Fibroblast of lung (primary cell): Measurements from ENCODE around the gene ASIC1. TPM values are rescaled to one million over a fixed set of nuclear protein-coding genes. Genes with fewer than 3 reads are reported as not detected.

Source experiments
- DNase-seq, 2 donors: peaks; one replicate each; pipeline versions ENCODE4 v3.0.0 to v3.0.0-alpha.2; 2010; ENCODE audit warnings: low read depth in 2 of 2
- H2AFZ ChIP-seq: 2 replicates; pipeline ENCODE4 v1.5.1; 2012; ENCODE audit warnings: low read length, control low read depth, inconsistent platforms
- H3K27ac ChIP-seq: 2 replicates; pipeline ENCODE4 v1.5.1; 2011; ENCODE audit warnings: low read length, control low read depth; ENCODE audit not compliant: insufficient read depth
- H3K27me3 ChIP-seq: 2 replicates; pipeline ENCODE4 v1.5.1; 2011; ENCODE audit warnings: mild to moderate bottlenecking, low read length; ENCODE audit not compliant: control insufficient read depth, insufficient read depth
- H3K36me3 ChIP-seq: 2 replicates; pipeline ENCODE4 v1.5.1; 2011; ENCODE audit warnings: low read length; ENCODE audit not compliant: control insufficient read depth, insufficient read depth
- H3K4me1 ChIP-seq: 2 replicates; pipeline ENCODE4 v1.5.1; 2011; ENCODE audit warnings: low read length; ENCODE audit not compliant: control insufficient read depth, insufficient read depth; ENCODE audit errors: extremely low read depth
- H3K4me2 ChIP-seq: 2 replicates; pipeline ENCODE4 v1.5.1; 2011; ENCODE audit warnings: low read length, control low read depth; ENCODE audit not compliant: insufficient read depth; ENCODE audit errors: extremely low read depth
- H3K4me3 ChIP-seq, 4 experiments: fragments of 200-600 bp in 1 of 4; sonication (generic) in 1 of 4; replicated peaks in 1 of 4; 2 replicates each; pipeline ENCODE4 v1.5.1; 2011 to 2016; ENCODE audit warnings: low read length in 4 of 4, low read depth in 3 of 4, mild to moderate bottlenecking in 3 of 4, control low read depth in 2 of 4, inconsistent platforms in 1 of 4, mixed read lengths in 1 of 4; ENCODE audit not compliant: insufficient read depth in 1 of 4; ENCODE audit errors: control extremely low read depth in 1 of 4
- H3K79me2 ChIP-seq: 2 replicates; pipeline ENCODE4 v1.5.1; 2012; ENCODE audit warnings: mild to moderate bottlenecking, low read length, inconsistent platforms; ENCODE audit not compliant: control insufficient read depth, insufficient read depth
- H3K9ac ChIP-seq: 2 replicates; pipeline ENCODE4 v1.5.1; 2011; ENCODE audit warnings: mild to moderate bottlenecking, low read length, control low read depth; ENCODE audit not compliant: insufficient read depth
- H3K9me3 ChIP-seq: 2 replicates; pipeline ENCODE4 v1.5.1; 2012; ENCODE audit warnings: low read depth, low read length; ENCODE audit not compliant: control insufficient read depth, insufficient read depth
- H4K20me1 ChIP-seq: 2 replicates; pipeline ENCODE4 v1.5.1; 2011; ENCODE audit warnings: low read length; ENCODE audit not compliant: control insufficient read depth, insufficient read depth; ENCODE audit errors: extremely low read depth
- CTCF ChIP-seq, 2 donors: IDR thresholded peaks in 1 of 2; conservative IDR thresholded peaks in 1 of 2; 1 replicate in 1 of 2; 2 replicates in 1 of 2; pipeline ENCODE4 v1.5.1; 2011 to 2012; ENCODE audit warnings: low read length in 2 of 2, control low read depth in 1 of 2, inconsistent platforms in 1 of 2, low read depth in 1 of 2, mild to moderate bottlenecking in 1 of 2
- EZH2 ChIP-seq: IDR thresholded peaks from 2 replicates; pipeline ENCODE4 v1.5.1; 2012; ENCODE audit warnings: low read length, control low read depth, mild to moderate bottlenecking; ENCODE audit errors: missing control alignments
- polyA plus RNA-seq, 2 donors: library from polyadenylated mRNA; depleted of rRNA in 1 of 2; stranded (reverse) in 1 of 2; unstranded in 1 of 2; fragments of >200 nt; gene quantifications; 2 replicates each; pipeline ENCODE4 v1.2.1, GENCODE V29; 2011 to 2012; ENCODE audit warnings: missing spikeins in 1 of 2
- total RNA-seq: library from RNA; depleted of rRNA; stranded (reverse); fragments of >200 nt; gene quantifications from 2 replicates; pipeline ENCODE4 v1.2.1, GENCODE V29; 2014

Gene ASIC1
- total and polyA plus RNA-seq, 2 donors (not counting 1 experiment from before 2014, with no cell fraction given): 1.7 to 3.9 TPM

GRCh38 chr12:50087995-50088394, 30.6 kb downstream of the ASIC1 start:
- Histone ChIP-seq H3K27ac (peak overlapping the region; percentile 9), H3K36me3 (peaks cover 16% of the 10 kb centered on the region), H3K4me1 (peaks cover 6% of the 10 kb centered on the region), H2AFZ (no peak overlapping the region), H3K9me3 (no peaks in the 10 kb centered on the region), H3K4me3 (no peak overlapping the region), H4K20me1 (no peaks in the 10 kb centered on the region), H3K79me2 (peaks cover 10% of the 10 kb centered on the region), H3K27me3 (no peaks in the 10 kb centered on the region), H3K9ac (no peak overlapping the region), H3K4me2 (no peak overlapping the region)
- no peak for TF ChIP-seq CTCF (conservative IDR thresholded peaks at IDR 0.05 in 1 of 2, IDR thresholded peaks at IDR 0.05 in 1 of 2; ENCODE audit: low read depth in 1 of 2, low read length in 2 of 2)
- no peak for TF ChIP-seq EZH2
- DNase-seq: peak; percentile 36 to 57

GRCh38 chr12:50088577-50089335, 31.4 kb downstream of the ASIC1 start:
- H2AFZ ChIP-seq: no peak overlapping the region
- no peak for TF ChIP-seq EZH2
- peak; percentile 76 to 88 for TF ChIP-seq CTCF (conservative IDR thresholded peaks at IDR 0.05 in 1 of 2, IDR thresholded peaks at IDR 0.05 in 1 of 2; ENCODE audit: low read depth in 1 of 2, low read length in 2 of 2)
- H3K36me3 ChIP-seq: peaks cover 16% of the 10 kb centered on the region
- H3K4me1 ChIP-seq: peaks cover 6% of the 10 kb centered on the region
- peak; percentile 36 to 60 for DNase-seq
- no peak overlapping the region for H3K4me2 ChIP-seq
- H3K27ac ChIP-seq: peak overlapping the region; percentile 9
- H3K9ac ChIP-seq: no peak overlapping the region
- H3K27me3 ChIP-seq: no peaks in the 10 kb centered on the region
- peaks cover 10% of the 10 kb centered on the region for H3K79me2 ChIP-seq
- no peaks in the 10 kb centered on the region for H3K9me3 ChIP-seq
- no peak overlapping the region for H3K4me3 ChIP-seq
- H4K20me1 ChIP-seq: no peaks in the 10 kb centered on the region

- no peak overlapping the region for H3K9ac ChIP-seq
- H3K4me1 ChIP-seq: peaks cover 6% of the 10 kb centered on the region
- H3K79me2 ChIP-seq: peaks cover 7% of the 10 kb centered on the region
- no peak overlapping the region for H3K27ac ChIP-seq
- no peak for TF ChIP-seq EZH2
- TF ChIP-seq CTCF (conservative IDR thresholded peaks at IDR 0.05 in 1 of 2, IDR thresholded peaks at IDR 0.05 in 1 of 2; ENCODE audit: low read depth in 1 of 2, low read length in 2 of 2): no peak
- no peak for DNase-seq
- no peak overlapping the region for H3K4me3 ChIP-seq
- no peaks in the 10 kb centered on the region for H3K9me3 ChIP-seq
- no peak overlapping the region for H2AFZ ChIP-seq
- H3K4me2 ChIP-seq: no peak overlapping the region
- no peaks in the 10 kb centered on the region for H3K27me3 ChIP-seq
- H3K36me3 ChIP-seq: peaks cover 20% of the 10 kb centered on the region
- no peaks in the 10 kb centered on the region for H4K20me1 ChIP-seq
Observed at GRCh38 chr12:50089730-50090129, 32.3 kb downstream of the ASIC1 start.
